GM18858 (cell line): Measurements from ENCODE around the gene YWHAQ.
"Not testable (repeated sequence)": the region's sequence is repeated elsewhere in the genome, so short reads cannot be mapped to it uniquely, and the experiment has no call there.

Source experiments
- ATAC-seq: cut with Tn5 transposase; IDR thresholded peaks from one replicate; pipeline ENCODE4 v1.9.1; 2021; ENCODE audit not compliant: unreplicated experiment

The YWHAQ gene

GRCh38 chr2:9631878-9632700 lies 1.3 kb upstream of the YWHAQ start:
- ATAC-seq = no peak

GRCh38 chr2:9631553-9631819 lies 689 bp upstream of the YWHAQ start:
- no peak for ATAC-seq

GRCh38 chr2:9630117-9630735 lies 571 bp downstream of the YWHAQ start:
- ATAC-seq = peak; percentile 23

- no peak for ATAC-seq
Observed at GRCh38 chr2:9629222-9630116, 1.3 kb downstream of the YWHAQ start.

- ATAC-seq = no peak
Observed at GRCh38 chr2:9627310-9627709, 3.5 kb downstream of the YWHAQ start.

- no peak for ATAC-seq
Observed at GRCh38 chr2:9623151-9623550, 7.6 kb downstream of the YWHAQ start.

- not testable (repeated sequence) for ATAC-seq
Observed at GRCh38 chr2:9621655-9622054, 9.1 kb downstream of the YWHAQ start.

GRCh38 chr2:9618410-9618809 lies 12.4 kb downstream of the YWHAQ start:
- peak; percentile 49 for ATAC-seq

GRCh38 chr2:9617749-9618148 lies 13.0 kb downstream of the YWHAQ start:
- no peak for ATAC-seq

- ATAC-seq = no peak
Observed at GRCh38 chr2:9617296-9617695, 13.5 kb downstream of the YWHAQ start.

GRCh38 chr2:9614562-9614961 lies 16.2 kb downstream of the YWHAQ start:
- ATAC-seq = no peak

- no peak for ATAC-seq
Observed at GRCh38 chr2:9613291-9613690, 17.5 kb downstream of the YWHAQ start.

- ATAC-seq = not testable (repeated sequence)
Observed at GRCh38 chr2:9611549-9611912, 19.3 kb downstream of the YWHAQ start.

GRCh38 chr2:9610781-9611548 lies 19.8 kb downstream of the YWHAQ start:
- ATAC-seq = no peak

GRCh38 chr2:9608491-9608890 lies 22.3 kb downstream of the YWHAQ start:
- ATAC-seq = not testable (repeated sequence)

- no peak for ATAC-seq
Observed at GRCh38 chr2:9602412-9602811, 28.4 kb downstream of the YWHAQ start.

GRCh38 chr2:9601397-9601796 lies 29.4 kb downstream of the YWHAQ start:
- ATAC-seq = no peak

GRCh38 chr2:9599430-9599829 lies 31.4 kb downstream of the YWHAQ start:
- ATAC-seq = no peak

- no peak for ATAC-seq
Observed at GRCh38 chr2:9596621-9597311, 34.0 kb downstream of the YWHAQ start.

GRCh38 chr2:9595746-9596145 lies 35.1 kb downstream of the YWHAQ start:
- no peak for ATAC-seq

GRCh38 chr2:9595256-9595655 lies 35.5 kb downstream of the YWHAQ start:
- ATAC-seq = not testable (repeated sequence)
